NCI-H1694 (cell line): ENCODE measurements around the gene DLG1.
A peak's percentile ranks its signal among the peaks of the same experiment; 100 is the strongest.

ENCODE experiments used
- DNase-seq: peaks from one replicate; lab custom pipeline; 2025; lab: John Stamatoyannopoulos, UW

DLG1 gene

DNA sequence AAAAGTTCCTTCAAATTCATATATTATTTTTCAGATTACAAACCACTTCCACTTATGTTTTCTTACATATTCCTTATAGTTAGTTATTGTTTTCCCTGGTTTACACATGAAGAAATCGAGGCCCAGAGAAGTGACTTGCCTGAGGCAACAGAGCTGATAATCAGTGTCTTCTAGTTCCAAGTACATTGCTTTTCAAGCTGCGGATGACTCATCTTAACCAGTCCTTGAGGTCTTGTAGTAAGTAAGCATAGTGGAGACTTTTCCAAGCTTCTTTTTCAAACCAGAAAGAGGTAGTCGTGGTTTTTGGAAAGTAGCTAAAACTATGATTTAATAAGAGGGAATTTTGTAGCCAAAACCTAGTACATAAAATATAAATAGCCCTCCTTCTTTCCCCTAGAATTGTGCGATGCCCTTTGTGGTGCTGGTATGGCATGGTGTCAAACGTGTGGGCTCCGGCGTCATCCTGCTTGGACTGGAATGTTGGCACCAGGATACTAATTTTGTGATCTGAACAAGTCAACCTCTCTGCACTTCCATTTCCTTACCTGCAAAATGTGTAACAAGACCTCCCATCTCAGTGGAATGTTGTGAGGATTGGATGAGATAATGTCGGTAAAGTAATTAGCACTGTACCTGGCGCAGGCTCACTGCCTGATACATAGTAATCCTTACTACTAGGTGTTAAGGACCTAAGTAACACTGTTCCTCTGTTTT, 19.0 kb upstream of the DLG1 start:
- DNase-seq = no peak

GRCh38 chr3:197312431-197312830, 14.0 kb upstream of the DLG1 start:
- DNase-seq = no peak

DNA sequence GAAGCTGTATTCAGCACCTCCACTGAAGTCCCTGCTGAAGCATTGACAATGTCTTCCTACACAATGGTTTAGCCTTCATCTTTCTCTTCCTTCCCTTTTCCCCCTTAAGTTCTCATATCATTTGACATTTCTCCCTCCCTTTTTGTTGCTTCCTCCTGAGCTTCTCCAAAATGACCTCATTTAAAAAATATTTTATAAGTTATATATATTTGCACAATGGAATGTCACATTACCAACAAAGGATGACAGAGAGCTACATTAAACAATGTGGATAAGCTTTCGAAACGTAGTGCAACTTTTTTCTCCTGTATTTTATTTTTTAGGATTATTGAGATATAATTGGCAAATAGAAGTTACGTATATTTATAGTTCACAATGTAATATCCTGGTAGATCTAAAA, 13.2 kb upstream of the DLG1 start:
- DNase-seq = no peak

- no peak for DNase-seq
These were observed 11.3 kb upstream of the DLG1 start for GRCh38 chr3:197309528-197310361.

- DNase-seq = no peak
These were observed 10.2 kb upstream of the DLG1 start for GRCh38 chr3:197308591-197308990.

GRCh38 chr3:197306374-197307086, 8.1 kb upstream of the DLG1 start:
- DNase-seq = no peak

- DNase-seq = no peak
These were observed 7.4 kb upstream of the DLG1 start for GRCh38 chr3:197305854-197306253.

GRCh38 chr3:197303452-197303851, 5.0 kb upstream of the DLG1 start:
- no peak for DNase-seq

DNA sequence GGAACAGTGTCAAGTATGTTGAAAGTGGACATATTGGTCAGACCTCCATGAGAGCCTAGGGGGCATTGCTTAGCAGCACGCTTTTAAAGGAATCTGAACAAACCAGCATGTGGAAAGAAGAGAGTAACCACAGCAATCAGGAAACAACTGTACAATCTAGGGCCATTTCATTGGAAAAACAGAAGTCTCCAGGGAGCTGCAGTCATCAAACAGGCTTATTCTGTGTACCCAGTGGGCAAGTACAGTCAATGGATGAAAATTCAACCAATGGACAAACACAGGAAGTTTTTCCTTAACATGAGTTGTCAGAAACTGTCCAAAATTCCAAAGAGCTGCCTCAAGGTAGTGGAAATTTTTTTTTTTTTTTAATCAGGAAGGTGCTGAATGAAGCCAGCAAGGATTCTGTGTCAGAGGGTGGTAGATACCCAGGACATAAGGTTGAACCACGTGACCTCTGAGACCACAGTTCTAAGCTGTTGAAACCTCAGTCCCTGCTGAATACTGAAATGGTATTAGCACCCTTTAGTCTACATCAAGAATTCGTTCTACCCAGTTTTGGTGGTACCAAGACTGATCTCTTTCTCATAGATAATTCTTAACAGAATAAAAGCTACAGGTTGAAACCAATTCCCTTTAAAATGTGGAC, 4.4 kb upstream of the DLG1 start:
- no peak for DNase-seq

DNA sequence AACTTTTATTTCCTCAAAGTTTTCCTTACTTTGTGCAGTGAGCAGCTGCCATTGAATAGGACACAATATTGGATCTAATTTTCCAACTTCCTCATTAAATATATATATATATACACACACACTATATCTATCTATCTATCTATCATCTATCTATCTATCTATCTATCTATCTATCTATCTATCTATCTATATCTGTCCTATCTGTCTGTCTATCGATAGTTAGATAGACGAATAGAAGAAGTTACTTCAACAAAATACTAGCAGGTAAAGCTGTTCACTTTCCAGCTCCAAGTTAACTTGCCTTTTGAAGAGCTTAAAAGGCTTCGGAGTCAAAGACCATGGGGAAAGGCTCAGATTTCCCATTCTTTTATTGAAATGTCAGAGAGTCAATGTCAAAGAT, 3.6 kb upstream of the DLG1 start:
- DNase-seq = no peak

DNA sequence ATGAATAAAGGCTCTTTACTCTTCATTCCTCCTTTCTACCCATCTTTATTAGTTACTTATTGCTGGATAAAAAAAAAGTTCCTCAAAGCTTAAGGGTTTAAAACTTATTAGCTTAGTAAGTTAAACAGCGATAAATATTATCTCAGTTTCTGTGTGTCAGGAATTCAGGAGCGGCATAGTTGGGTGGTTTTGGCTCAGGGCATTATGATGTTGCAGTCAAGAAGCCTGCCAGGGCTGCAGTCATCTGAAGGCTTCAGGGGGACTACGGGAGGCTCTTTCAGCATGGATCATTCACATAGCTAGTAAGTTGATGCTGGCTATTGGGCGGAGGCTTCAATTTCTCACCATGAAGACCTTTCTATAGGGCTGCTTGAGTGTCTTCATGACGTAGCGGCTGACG, 1.9 kb upstream of the DLG1 start:
- no peak for DNase-seq

DNA sequence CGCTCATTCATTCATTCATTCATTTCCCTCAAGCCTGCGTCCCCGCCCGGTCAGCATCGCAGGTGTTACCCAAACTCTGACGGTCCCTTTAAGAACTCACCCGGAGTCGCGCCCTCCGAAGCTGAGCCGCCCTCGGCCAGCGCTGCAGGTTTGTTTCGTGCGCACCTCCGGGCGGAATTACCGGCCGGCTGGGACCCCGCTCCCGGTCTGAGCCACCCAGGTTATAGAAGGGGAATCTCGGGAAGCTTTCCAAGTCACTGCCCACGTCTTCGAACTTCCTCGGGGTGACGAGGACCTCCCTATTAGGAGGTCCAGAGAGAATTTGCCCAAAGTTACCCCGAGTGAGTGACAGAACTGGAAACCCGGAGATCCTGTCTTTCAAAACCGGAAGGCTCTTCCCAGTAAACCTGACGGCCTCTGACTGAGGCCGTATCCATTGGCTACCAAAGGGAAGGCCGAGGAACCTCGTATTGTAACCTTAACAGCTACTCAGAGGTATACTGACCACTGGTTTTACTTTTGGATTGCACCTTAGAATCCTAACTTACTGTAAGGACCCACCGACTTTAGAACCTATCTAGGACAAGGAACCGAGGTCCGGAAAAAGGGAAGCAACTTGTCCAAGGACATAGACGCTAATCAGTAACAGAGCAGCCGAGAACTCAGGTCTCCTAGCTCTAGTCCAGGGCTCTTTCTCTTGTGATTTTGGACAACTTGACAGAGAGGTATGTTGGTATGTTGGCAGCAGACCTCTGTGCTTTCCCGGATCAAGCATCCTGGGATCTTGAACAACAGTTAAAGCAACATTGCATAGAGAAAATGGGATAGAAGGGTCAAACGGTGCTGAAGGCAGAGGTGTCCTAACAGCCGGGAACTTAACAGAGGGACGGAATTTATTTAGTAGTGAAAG, 788 bp upstream of the DLG1 start:
- DNase-seq = no peak

- DNase-seq = peak; percentile 54
These were observed 704 bp downstream of the DLG1 start for GRCh38 chr3:197297476-197298340.

DNA sequence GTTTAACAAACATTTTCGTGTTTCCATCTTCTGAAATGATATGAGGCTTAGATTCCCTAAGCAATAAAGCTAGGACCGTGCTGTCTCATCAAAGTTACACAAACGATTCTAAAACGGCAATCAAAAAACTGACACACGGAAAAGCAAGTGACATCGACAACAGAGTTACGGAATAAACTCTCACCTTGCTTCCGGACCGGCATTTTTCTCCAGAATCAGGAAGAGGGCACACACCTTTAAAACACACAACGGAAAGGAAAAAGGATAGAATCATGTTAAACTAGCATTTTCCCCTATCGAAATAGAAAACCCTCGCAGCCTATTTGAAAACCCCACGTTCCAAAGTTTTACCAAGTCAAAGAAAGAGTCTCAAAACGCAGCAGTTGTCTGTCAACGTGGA, 1.4 kb downstream of the DLG1 start:
- no peak for DNase-seq

GRCh38 chr3:197296545-197296944, 1.9 kb downstream of the DLG1 start:
- DNase-seq = no peak

DNA sequence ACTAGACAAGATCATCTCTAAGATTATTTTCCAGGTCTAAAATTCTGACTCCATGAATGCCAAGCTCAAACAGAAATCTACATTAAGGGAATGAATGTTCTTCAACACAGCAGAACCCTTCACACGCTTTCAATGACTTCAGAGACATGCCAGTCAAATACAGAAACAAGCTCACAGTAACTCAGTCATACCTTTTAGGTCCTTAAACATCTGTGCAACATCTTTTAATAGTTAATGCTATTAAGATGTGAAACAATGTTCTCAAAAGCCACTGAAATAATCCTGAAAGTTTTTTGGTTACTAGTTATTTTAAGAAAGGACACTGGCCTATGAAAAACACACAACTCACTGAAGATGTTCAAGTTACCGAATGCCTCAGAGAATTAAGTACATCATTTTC, 2.5 kb downstream of the DLG1 start:
- DNase-seq = no peak

GRCh38 chr3:197293605-197294237, 4.7 kb downstream of the DLG1 start:
- DNase-seq = no peak

DNA sequence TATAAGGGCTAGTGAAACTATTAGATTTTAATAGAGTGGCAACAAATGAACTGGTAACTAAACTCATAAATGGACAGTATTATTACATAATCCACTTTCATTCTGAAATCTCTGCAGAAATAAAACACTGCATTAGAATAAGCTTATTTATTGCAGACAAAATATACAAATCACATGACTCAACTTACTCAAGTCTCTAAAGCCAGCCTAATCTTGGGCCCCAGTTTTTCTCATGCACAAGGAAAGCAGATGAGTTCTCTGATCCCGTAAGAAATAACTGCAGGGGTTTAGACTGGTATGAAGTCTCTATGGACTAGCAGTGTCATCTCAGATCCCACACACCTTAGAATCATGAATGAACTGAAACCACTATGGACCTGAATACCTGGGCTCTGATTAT, 5.8 kb downstream of the DLG1 start:
- DNase-seq = no peak

DNA sequence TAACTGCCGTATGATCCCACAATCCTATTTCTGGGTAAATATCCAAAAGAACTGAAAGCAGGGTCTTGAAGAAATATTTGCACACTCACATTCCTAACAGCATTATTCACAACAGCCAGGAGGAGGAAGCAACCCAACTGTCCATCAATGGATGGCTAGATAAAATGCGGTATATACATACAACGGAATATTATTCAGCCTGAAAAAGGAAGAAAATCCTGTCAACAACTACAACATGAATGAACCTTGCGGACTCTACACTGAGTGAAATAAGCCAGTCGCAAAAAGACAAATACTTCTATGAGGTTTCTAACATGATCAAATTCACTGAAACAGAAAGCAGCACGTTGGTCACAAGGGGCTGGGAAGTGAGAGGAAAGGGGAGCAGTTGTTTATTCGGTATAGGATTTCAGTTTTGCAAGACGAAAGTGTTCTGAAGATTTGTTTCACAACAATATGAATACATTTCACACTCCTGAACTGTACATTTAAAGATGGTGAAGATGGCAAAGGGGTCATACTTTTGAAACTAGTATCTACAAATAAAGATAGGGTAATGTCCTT, 6.2 kb downstream of the DLG1 start:
- DNase-seq = no peak

DNA sequence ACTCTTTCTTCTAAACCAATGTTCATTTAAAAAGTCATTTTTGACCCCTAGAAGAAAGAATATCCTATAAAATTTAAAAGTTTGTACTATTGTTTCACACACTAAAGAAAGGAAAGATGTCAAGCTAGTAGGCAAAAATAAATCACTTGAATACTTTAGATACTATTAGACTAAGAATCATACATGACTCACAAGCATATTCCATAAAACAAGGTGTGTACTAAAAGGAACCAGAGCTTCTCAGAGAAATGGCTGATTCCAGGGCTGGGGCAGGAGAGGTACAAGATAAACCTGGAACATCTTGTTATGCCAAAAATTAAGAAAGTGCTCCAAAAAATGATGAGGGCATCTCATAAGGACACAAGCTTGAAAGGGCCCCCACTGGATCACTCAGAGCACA, 8.7 kb downstream of the DLG1 start:
- DNase-seq = no peak
